C4-2B (cell line): ENCODE results near the gene FRMD5.
"Not testable (repeated sequence)": the region's sequence is repeated elsewhere in the genome, so short reads cannot be mapped to it uniquely, and the experiment has no call there.

ENCODE experiments used
- CTCF ChIP-seq: fragments of 450-650 bp; conservative IDR thresholded peaks from 2 replicates; pipeline ENCODE4 v1.5.1; 2017; ENCODE audit warnings: mild to moderate bottlenecking
- ZFX ChIP-seq: fragments of 450-650 bp; IDR thresholded peaks from 2 replicates; pipeline ENCODE4 v1.6.1; 2017

GRCh38 chr15:43829951-43830540, 365.0 kb downstream of the FRMD5 start:
- not testable (repeated sequence) for TF ChIP-seq CTCF, ZFX
